Esophagus muscularis mucosa (tissue), 3 donors: ENCODE data around the gene ERLIN1.

Experiments
- CTCF ChIP-seq, 3 experiments: fragments of 200-600 bp in 2 of 3; fragments of 450-650 bp in 1 of 3; sonication (generic) in 2 of 3; IDR thresholded peaks; one replicate each; pipeline ENCODE4 v1.5.1; 2017 to 2019; ENCODE audit warnings: antibody characterized with exemption in 3 of 3, mild to moderate bottlenecking in 2 of 3, moderate library complexity in 1 of 3
- POLR2A ChIP-seq: fragments of 450-650 bp; IDR thresholded peaks from one replicate; pipeline ENCODE4 v1.6.1; 2017; ENCODE audit warnings: antibody characterized with exemption, moderate library complexity, mild to moderate bottlenecking, low read depth
- POLR2AphosphoS5 ChIP-seq, 2 donors: sonication (generic); formaldehyde crosslinking; IDR thresholded peaks; one replicate each; pipeline ENCODE4 v1.6.1; 2017; ENCODE audit warnings: antibody characterized with exemption in 2 of 2

- no peak for TF ChIP-seq CTCF (IDR thresholded peaks at IDR 0.05)
- TF ChIP-seq POLR2A, result no peak
- no peak for TF ChIP-seq POLR2AphosphoS5 (IDR thresholded peaks at IDR 0.05)
Measured at GRCh38 chr10:100194711-100195110, 8.9 kb upstream of the ERLIN1 start.
